Activated CD8-positive, alpha-beta T cell treated with anti-CD3 and anti-CD28 coated beads for 36 hours (primary cell): ENCODE measurements around the gene BCAS1. TPM values are rescaled to one million over a fixed set of nuclear protein-coding genes. Genes with fewer than 3 reads are reported as not detected.

ENCODE experiments used
- ATAC-seq: fragments of 200-7000 bp; cut with Tn5 transposase; one replicate; pipeline ENCODE4 v1.10.0; 2021; ENCODE audit warnings: mild to moderate bottlenecking, moderate library complexity
- CTCF ChIA-PET: fragments of 350-600 bp; sonication (Branson Sonifier 250); formaldehyde crosslinking; loops from one replicate; lab custom pipeline; 2021; ENCODE audit warnings: antibody characterized with exemption; lab: Charles Lee
- POLR2A ChIA-PET: fragments of 350-600 bp; sonication (Branson Sonifier 250); formaldehyde crosslinking; loops from one replicate; lab custom pipeline; 2021; ENCODE audit warnings: antibody characterized with exemption; lab: Charles Lee
- DNase-seq: peaks from one replicate; pipeline ENCODE4 v3.0.0-alpha.2; 2020
- H3K27ac Mint-ChIP-seq: one replicate; pipeline ENCODE4 v1.8.0; 2021; ENCODE audit warnings: mild to moderate bottlenecking, mixed read lengths
- H3K27me3 Mint-ChIP-seq: one replicate; pipeline ENCODE4 v1.8.0; 2021; ENCODE audit warnings: mixed read lengths
- H3K36me3 Mint-ChIP-seq: one replicate; pipeline ENCODE4 v1.8.0; 2021; ENCODE audit warnings: low read depth, mixed read lengths
- H3K4me1 Mint-ChIP-seq: one replicate; pipeline ENCODE4 v1.8.0; 2021; ENCODE audit warnings: low read depth, mixed read lengths
- H3K4me3 Mint-ChIP-seq: one replicate; pipeline ENCODE4 v1.8.0; 2021; ENCODE audit warnings: mild to moderate bottlenecking, moderate library complexity, mixed read lengths
- H3K9me3 Mint-ChIP-seq: one replicate; pipeline ENCODE4 v1.8.0; 2021; ENCODE audit warnings: mixed read lengths
- intact Hi-C: fragments of 100-400 bp; cut with micrococcal nuclease; formaldehyde crosslinking; loops from one replicate; pipeline ENCODE4 v1.10.0; 2022
- total RNA-seq, 2 experiments: library from RNA; stranded (reverse); gene quantifications; one replicate each; pipeline ENCODE4 v1.2.3, GENCODE V29; 2021
- TF ChIP-seq, protein P1 (sequence below): fragments of 200-600 bp; IDR thresholded peaks from one replicate; pipeline ENCODE4 v1.8.0; 2022; ENCODE audit warnings: antibody characterized with exemption, mild to moderate bottlenecking

Gene BCAS1
- total RNA-seq, 2 experiments from 2014 or later = 0.09 TPM; not detected in 1

GRCh38 chr20:53922901-53923314, 147.5 kb downstream of the BCAS1 start:
- Mint-ChIP-seq H3K4me1 (peaks cover 18% of the 10 kb centered on the region), H3K27me3 (no peaks in the 10 kb centered on the region), H3K36me3 (no peaks in the 10 kb centered on the region), H3K4me3 (no peak overlapping the region), H3K27ac (no peak overlapping the region), H3K9me3 (no peaks in the 10 kb centered on the region)
- TF ChIP-seq, protein P1, sequence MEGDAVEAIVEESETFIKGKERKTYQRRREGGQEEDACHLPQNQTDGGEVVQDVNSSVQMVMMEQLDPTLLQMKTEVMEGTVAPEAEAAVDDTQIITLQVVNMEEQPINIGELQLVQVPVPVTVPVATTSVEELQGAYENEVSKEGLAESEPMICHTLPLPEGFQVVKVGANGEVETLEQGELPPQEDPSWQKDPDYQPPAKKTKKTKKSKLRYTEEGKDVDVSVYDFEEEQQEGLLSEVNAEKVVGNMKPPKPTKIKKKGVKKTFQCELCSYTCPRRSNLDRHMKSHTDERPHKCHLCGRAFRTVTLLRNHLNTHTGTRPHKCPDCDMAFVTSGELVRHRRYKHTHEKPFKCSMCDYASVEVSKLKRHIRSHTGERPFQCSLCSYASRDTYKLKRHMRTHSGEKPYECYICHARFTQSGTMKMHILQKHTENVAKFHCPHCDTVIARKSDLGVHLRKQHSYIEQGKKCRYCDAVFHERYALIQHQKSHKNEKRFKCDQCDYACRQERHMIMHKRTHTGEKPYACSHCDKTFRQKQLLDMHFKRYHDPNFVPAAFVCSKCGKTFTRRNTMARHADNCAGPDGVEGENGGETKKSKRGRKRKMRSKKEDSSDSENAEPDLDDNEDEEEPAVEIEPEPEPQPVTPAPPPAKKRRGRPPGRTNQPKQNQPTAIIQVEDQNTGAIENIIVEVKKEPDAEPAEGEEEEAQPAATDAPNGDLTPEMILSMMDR = no peak
- DNase-seq (no peak), ATAC-seq (no peak)
- POLR2A ChIA-PET = no interaction called here
- CTCF ChIA-PET = no interaction called here
- intact Hi-C loops = no loop called here

GRCh38 chr20:53921443-53921973, 148.9 kb downstream of the BCAS1 start:
- Mint-ChIP-seq H3K27me3 (no peaks in the 10 kb centered on the region), H3K36me3 (no peaks in the 10 kb centered on the region), H3K4me3 (no peak overlapping the region), H3K27ac (no peak overlapping the region), H3K4me1 (peaks cover 24% of the 10 kb centered on the region), H3K9me3 (no peaks in the 10 kb centered on the region)
- intact Hi-C loops = no loop called here
- ATAC-seq = no peak
- ChIA-PET POLR2A (interaction anchor here (1.1 kb wide), 1 partner anchor 37 kb away, joined by 3 read pairs; no protein-coding TSS in a partner anchor), CTCF (no interaction called here)
- TF ChIP-seq, protein P1 = no peak
- DNase-seq = no peak

GRCh38 chr20:53920647-53921245, 149.6 kb downstream of the BCAS1 start:
- Mint-ChIP-seq H3K36me3 (no peaks in the 10 kb centered on the region), H3K27me3 (no peaks in the 10 kb centered on the region), H3K27ac (no peak overlapping the region), H3K9me3 (no peaks in the 10 kb centered on the region), H3K4me1 (peaks cover 24% of the 10 kb centered on the region), H3K4me3 (no peak overlapping the region)
- TF ChIP-seq, protein P1 = no peak
- ATAC-seq = no peak
- POLR2A ChIA-PET = interaction anchor here (1.1 kb wide), 1 partner anchor 36 kb away, joined by 3 read pairs; no protein-coding TSS in a partner anchor
- intact Hi-C loops = no loop called here
- CTCF ChIA-PET = no interaction called here
- no peak for DNase-seq

DNA sequence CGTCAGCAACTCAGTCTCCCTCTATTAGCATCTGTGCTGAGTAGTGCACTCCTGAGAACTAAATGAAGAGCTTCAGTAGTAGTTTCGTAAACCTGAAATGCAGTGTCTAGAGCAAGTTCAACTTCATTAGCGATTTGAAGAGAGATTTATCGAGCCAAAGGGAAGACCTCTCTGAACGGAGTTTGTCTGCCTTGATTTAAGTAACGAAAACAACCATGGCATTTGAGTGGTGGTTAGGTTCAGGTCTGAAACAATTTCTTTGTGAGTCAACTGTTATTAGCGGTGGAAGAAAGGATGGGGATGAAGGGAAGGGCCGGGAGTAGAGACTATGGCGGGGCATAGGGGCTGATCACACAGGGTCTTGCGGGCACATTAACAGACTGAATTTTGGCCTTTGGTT, 150.5 kb downstream of the BCAS1 start:
- ChIA-PET CTCF (interaction anchor here (0.7 to 1.2 kb wide), 3 partner anchors 25 to 48 kb away, joined by 3 to 5 read pairs (median 4); no protein-coding TSS in a partner anchor), POLR2A (no interaction called here)
- DNase-seq (no peak), ATAC-seq (no peak)
- TF ChIP-seq, protein P1 = no peak
- no peak overlapping the region for H3K27ac Mint-ChIP-seq
- H3K9me3 Mint-ChIP-seq = no peaks in the 10 kb centered on the region
- H3K36me3 Mint-ChIP-seq = no peaks in the 10 kb centered on the region
- no peaks in the 10 kb centered on the region for H3K27me3 Mint-ChIP-seq
- H3K4me1 Mint-ChIP-seq = peaks cover 33% of the 10 kb centered on the region
- no peak overlapping the region for H3K4me3 Mint-ChIP-seq
- intact Hi-C loops = loop anchor here (5.0 to 10.0 kb wide), 3 partner anchors 53 to 165 kb away; no protein-coding TSS in a partner anchor

DNA sequence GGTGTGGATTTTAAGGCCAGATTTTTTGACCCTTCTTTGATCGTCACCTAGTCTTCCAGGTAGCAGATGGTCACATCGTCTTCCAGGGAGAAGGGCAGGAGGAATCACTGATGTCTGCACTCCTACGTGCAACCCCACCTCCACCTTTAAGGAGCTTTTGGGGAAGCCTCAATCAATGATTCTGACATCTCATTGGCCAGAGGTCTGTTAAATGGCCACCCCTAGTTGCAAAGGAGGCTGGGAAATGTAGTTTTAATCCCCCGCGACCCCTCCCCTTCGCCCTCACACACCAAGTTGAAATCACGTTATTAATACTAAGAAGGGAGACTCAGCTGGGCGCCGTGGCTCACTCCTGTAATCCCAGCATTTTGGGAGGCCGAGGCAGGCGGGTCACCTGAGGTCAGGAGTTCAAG, 151.4 kb downstream of the BCAS1 start:
- TF ChIP-seq, protein P1 = no peak
- DNase-seq (no peak), ATAC-seq (no peak)
- no peak overlapping the region for H3K4me3 Mint-ChIP-seq
- H3K27ac Mint-ChIP-seq = no peak overlapping the region
- ChIA-PET CTCF (interaction anchor here (0.7 to 4.5 kb wide), 7 partner anchors 21 to 340 kb away, joined by 3 to 34 read pairs (median 4); no protein-coding TSS in a partner anchor), POLR2A (interaction anchor here (1.1 to 1.3 kb wide), 2 partner anchors 15 to 71 kb away, joined by 3 read pairs; no protein-coding TSS in a partner anchor)
- peaks cover 42% of the 10 kb centered on the region for H3K4me1 Mint-ChIP-seq
- intact Hi-C loops = loop anchor here (5.0 to 10.0 kb wide), 3 partner anchors 52 to 164 kb away; no protein-coding TSS in a partner anchor
- H3K9me3 Mint-ChIP-seq = no peaks in the 10 kb centered on the region
- H3K27me3 Mint-ChIP-seq = no peaks in the 10 kb centered on the region
- no peaks in the 10 kb centered on the region for H3K36me3 Mint-ChIP-seq
